Skeletal muscle tissue (tissue), 4 donors: Measurements from ENCODE around the gene ETV2. TPM values are rescaled to one million over a fixed set of nuclear protein-coding genes. Genes with fewer than 3 reads are reported as not detected.
"Not testable (repeated sequence)": the region's sequence is repeated elsewhere in the genome, so short reads cannot be mapped to it uniquely, and the experiment has no call there.

Source experiments
- H3K27ac ChIP-seq: one replicate; pipeline ENCODE4 v1.7.0; 2013; ENCODE audit warnings: mild to moderate bottlenecking, low read depth, low read length, inconsistent platforms
- H3K27me3 ChIP-seq, 3 donors: one replicate each; pipeline ENCODE4 v1.7.0; 2013; ENCODE audit warnings: low read length in 3 of 3; ENCODE audit not compliant: control insufficient read depth in 3 of 3, insufficient read depth in 3 of 3
- H3K36me3 ChIP-seq, 3 donors: one replicate each; pipeline ENCODE4 v1.7.0; 2013; ENCODE audit warnings: low read length in 3 of 3; ENCODE audit not compliant: control insufficient read depth in 3 of 3, insufficient read depth in 3 of 3
- H3K4me1 ChIP-seq, 3 donors: one replicate each; pipeline ENCODE4 v1.7.0; 2013; ENCODE audit warnings: low read length in 3 of 3, mild to moderate bottlenecking in 3 of 3; ENCODE audit not compliant: control insufficient read depth in 3 of 3, insufficient read depth in 3 of 3
- H3K4me3 ChIP-seq, 3 donors: one replicate each; pipeline ENCODE4 v1.7.0; 2013; ENCODE audit warnings: low read length in 3 of 3
- H3K9ac ChIP-seq, 3 donors: one replicate each; pipeline ENCODE4 v1.7.0; 2013; ENCODE audit warnings: low read length in 3 of 3, mild to moderate bottlenecking in 3 of 3, moderate library complexity in 2 of 3, low read depth in 1 of 3
- H3K9me3 ChIP-seq, 3 donors: one replicate each; pipeline ENCODE4 v1.7.0; 2013; ENCODE audit warnings: low read length in 3 of 3; ENCODE audit not compliant: control insufficient read depth in 3 of 3
- total RNA-seq: library from RNA; depleted of rRNA; stranded (reverse); fragments of >200 nt; gene quantifications from one replicate; pipeline ENCODE4 v1.2.3, GENCODE V29; 2014
- donor health status: Osteomylitis.

ETV2 gene, protein sequence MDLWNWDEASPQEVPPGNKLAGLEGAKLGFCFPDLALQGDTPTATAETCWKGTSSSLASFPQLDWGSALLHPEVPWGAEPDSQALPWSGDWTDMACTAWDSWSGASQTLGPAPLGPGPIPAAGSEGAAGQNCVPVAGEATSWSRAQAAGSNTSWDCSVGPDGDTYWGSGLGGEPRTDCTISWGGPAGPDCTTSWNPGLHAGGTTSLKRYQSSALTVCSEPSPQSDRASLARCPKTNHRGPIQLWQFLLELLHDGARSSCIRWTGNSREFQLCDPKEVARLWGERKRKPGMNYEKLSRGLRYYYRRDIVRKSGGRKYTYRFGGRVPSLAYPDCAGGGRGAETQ
- 2.1 TPM for total RNA-seq

- Histone ChIP-seq H3K36me3 (peaks cover 15 to 19% (median 16%) of the 10 kb centered on the region in 3 donors), H3K4me3 (no peak within 1 kb of the TSS), H3K27ac (no peak within 1 kb of the TSS), H3K4me1 (peaks cover 15 to 20% (median 16%) of the 10 kb centered on the region in 3 donors), H3K9ac (no peak within 1 kb of the TSS), H3K9me3 (no peaks in the 10 kb centered on the region), H3K27me3 (peaks cover 0 to 13% (median 0%) of the 10 kb centered on the region in 3 donors)
Measured at GRCh38 chr19:35641515-35642151, at the start of gene ETV2. Gene ETV2 (plus strand): TSS chr19:35641745. CDS start chr19:35642461, 716 bp downstream.

DNA sequence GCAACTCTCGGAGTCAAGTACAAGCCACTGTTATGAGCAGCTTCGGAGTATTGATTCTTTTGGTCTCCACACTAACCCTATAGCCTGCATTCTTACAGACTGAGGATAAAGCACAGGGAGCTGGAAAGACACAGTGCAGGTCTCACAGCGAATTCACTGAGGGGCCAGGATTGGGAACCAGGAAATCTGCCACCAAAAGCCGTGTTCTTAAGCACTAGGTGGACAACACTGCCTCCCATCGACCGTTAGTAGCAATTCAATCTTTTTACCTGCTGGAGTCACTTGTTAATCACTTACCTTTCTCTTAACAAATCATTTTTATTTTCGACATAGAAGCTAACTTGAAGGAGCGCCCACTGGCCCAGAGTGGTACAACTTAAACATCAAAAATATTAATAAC is 49.3 kb upstream of the ETV2 start:
- peaks cover 0 to 4% (median 3%) of the 10 kb centered on the region in 3 donors for H3K27me3 ChIP-seq
- H3K4me1 ChIP-seq = no peaks in the 10 kb centered on the region
- no peaks in the 10 kb centered on the region for H3K9me3 ChIP-seq
- no peak overlapping the region for H3K9ac ChIP-seq
- no peak overlapping the region for H3K27ac ChIP-seq
- H3K36me3 ChIP-seq = no peaks in the 10 kb centered on the region
- no peak overlapping the region for H3K4me3 ChIP-seq

DNA sequence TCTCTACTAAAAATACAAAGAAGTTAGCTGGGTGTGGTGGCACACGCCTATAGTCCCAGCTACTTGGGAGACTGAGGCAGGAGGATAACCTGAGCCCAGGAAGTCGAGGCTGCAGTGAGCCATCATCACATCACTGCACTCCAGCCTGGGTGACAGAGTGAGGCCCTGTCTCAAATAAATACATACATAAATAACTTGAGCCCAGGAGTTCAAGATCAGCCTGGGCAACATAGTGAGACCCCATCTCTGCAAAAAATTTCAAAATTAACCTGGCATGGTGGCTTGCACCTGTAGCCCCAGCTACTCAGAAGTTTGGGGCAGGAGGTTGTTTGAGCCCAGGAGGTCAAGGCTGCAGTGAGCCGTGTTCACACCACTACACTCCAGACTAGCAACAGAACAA is 46.5 kb upstream of the ETV2 start:
- not testable (repeated sequence) for H3K27me3 ChIP-seq, H3K36me3 ChIP-seq, H3K9me3 ChIP-seq, H3K27ac ChIP-seq, H3K9ac ChIP-seq, H3K4me3 ChIP-seq, H3K4me1 ChIP-seq

DNA sequence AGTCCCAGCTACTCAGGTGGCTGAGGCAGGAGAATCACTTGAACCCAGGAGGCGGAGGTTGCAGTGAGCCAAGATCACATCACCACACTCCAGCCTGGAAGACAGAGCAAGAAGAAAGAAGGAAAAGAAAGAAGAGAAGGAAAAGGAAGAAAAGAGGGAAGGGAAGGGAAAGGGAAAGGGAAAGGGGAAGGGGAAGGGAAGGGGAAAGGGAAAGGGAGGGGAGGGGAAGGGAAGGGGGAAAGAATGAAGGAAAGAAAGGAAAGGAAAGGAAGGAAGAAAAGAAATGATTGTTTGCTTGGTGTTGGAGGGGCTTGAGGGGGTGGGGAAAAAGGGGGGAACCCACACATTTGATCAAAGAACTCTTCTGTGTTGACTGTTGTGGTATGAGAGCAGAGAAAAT is 45.6 kb upstream of the ETV2 start:
- Histone ChIP-seq H3K4me1 (no peaks in the 10 kb centered on the region), H3K36me3 (no peaks in the 10 kb centered on the region), H3K9ac (no peak overlapping the region), H3K4me3 (no peak overlapping the region), H3K27me3 (peaks cover 0 to 4% (median 3%) of the 10 kb centered on the region in 3 donors), H3K27ac (no peak overlapping the region), H3K9me3 (no peaks in the 10 kb centered on the region)

DNA sequence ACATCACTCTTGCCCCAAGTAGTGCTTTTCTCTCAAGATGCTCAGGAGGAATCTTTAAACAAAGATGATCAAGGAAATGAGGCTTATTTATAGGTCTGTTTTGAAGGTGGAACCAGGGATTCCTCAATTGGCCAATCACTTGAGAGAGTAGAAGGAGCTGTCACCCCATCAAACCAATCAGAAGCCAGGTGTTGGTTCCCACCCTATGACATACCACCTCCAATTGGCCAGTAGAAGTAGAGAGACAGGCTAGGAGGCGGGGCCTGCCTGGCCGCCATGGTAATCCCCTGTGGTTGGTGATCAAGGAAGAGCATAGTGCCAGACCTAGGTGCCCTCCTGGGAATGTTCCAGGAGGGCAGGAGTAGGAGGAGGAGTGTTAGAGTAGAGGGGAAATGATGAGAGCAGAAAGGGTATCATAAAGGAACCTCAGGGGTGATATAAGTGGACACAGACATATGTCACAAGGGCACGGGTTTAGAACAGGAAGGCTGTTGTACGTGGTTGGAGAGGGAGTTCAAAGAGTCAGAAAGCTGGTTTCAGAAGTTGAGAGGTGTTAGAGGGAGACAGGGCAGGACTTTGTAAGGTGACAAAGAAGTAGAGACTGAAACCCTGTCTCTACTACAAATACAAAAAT is 45.1 kb upstream of the ETV2 start:
- Histone ChIP-seq H3K27me3 (peaks cover 0 to 4% (median 3%) of the 10 kb centered on the region in 3 donors), H3K4me3 (no peak overlapping the region), H3K9me3 (no peaks in the 10 kb centered on the region), H3K36me3 (no peaks in the 10 kb centered on the region), H3K9ac (no peak overlapping the region), H3K27ac (no peak overlapping the region), H3K4me1 (no peaks in the 10 kb centered on the region)

DNA sequence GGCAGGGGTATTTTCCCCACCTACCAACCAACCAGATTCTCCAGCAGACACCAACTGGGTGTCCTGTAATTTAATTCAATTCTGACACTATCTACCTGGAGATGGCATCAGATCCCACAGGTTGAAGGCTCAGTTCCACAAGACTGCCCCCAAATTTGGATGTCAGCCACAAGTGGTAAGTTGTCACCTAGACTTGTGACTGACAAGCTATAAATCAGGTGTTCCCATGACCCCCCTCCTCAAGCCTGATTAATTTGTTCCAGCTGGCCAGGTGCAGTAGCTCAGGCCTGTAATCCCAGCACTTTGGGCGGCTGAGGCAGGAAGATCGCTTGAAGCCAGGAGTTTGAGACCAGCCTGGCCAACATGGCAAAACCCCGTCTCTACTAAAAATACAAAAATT is 39.6 kb upstream of the ETV2 start:
- Histone ChIP-seq H3K36me3 (no peaks in the 10 kb centered on the region), H3K27me3 (peaks cover 0 to 2% (median 0%) of the 10 kb centered on the region in 3 donors), H3K9me3 (no peaks in the 10 kb centered on the region), H3K9ac (no peak overlapping the region), H3K4me1 (no peaks in the 10 kb centered on the region), H3K27ac (no peak overlapping the region), H3K4me3 (no peak overlapping the region)

- H3K36me3 ChIP-seq, H3K4me3 ChIP-seq, H3K27me3 ChIP-seq, H3K9ac ChIP-seq, H3K4me1 ChIP-seq, H3K9me3 ChIP-seq, H3K27ac ChIP-seq: not testable (repeated sequence)
Measured at GRCh38 chr19:35604436-35604835, 37.1 kb upstream of the ETV2 start.

- not testable (repeated sequence) for H3K9me3 ChIP-seq, H3K36me3 ChIP-seq, H3K27ac ChIP-seq, H3K4me1 ChIP-seq, H3K27me3 ChIP-seq, H3K9ac ChIP-seq, H3K4me3 ChIP-seq
Measured at GRCh38 chr19:35607170-35607569, 34.4 kb upstream of the ETV2 start.

DNA sequence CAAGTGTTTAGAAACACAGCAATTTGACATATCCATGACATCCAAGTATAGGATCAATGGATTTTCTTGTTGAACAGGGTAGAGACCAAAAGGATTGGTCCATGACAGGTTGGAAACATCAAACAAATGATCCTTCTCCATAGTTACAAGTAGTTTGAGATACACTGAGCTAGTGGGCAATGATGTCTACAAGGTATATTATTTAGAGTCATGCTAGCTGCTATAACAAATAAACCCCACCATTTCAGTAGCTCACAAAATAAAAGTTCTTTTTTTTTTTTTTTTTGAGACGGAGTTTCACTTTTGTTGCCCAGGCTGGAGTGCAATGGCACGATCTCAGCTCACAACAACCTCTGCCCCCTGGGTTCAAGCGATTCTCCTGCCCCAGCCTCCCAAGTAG is 33.9 kb upstream of the ETV2 start:
- Histone ChIP-seq H3K36me3 (no peaks in the 10 kb centered on the region), H3K4me3 (no peak overlapping the region), H3K9ac (no peak overlapping the region), H3K27me3 (peaks cover 0 to 2% (median 0%) of the 10 kb centered on the region in 3 donors), H3K4me1 (peaks cover 6 to 7% (median 6%) of the 10 kb centered on the region in 3 donors), H3K27ac (no peak overlapping the region), H3K9me3 (peaks cover 0 to 2% (median 0%) of the 10 kb centered on the region in 3 donors)

- H3K27ac ChIP-seq = no peak overlapping the region
- no peak overlapping the region for H3K9ac ChIP-seq
- H3K4me1 ChIP-seq = peaks cover 11 to 13% (median 12%) of the 10 kb centered on the region in 3 donors
- peaks cover 0 to 2% (median 0%) of the 10 kb centered on the region in 3 donors for H3K9me3 ChIP-seq
- H3K4me3 ChIP-seq = no peak overlapping the region
- peaks cover 0 to 2% (median 0%) of the 10 kb centered on the region in 3 donors for H3K27me3 ChIP-seq
- no peaks in the 10 kb centered on the region for H3K36me3 ChIP-seq
Measured at GRCh38 chr19:35608251-35608650, 33.3 kb upstream of the ETV2 start.
